A549 treated with GW870086 at 1 μM for 4 hours (cell line): Measurements from ENCODE around the gene ZAR1. TPM values are rescaled to one million over a fixed set of nuclear protein-coding genes. Genes with fewer than 3 reads are reported as not detected.

Source experiments
- total RNA-seq: library from RNA; stranded (reverse); fragments of 200-300 nt; extraction: Qiagen RNA extraction; gene quantifications from 5 replicates; pipeline ENCODE4 v1.2.3, GENCODE V29; 2022; ENCODE audit warnings: low read depth

The ZAR1 gene, protein sequence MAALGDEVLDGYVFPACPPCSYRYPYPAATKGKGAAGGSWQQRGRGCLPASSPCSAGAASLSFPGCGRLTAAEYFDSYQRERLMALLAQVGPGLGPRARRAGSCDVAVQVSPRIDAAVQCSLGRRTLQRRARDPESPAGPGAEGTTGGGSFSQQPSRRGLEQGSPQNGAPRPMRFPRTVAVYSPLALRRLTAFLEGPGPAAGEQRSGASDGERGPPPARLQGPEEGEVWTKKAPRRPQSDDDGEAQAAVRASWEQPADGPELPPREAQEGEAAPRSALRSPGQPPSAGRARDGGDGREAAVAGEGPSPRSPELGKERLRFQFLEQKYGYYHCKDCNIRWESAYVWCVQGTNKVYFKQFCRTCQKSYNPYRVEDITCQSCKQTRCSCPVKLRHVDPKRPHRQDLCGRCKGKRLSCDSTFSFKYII
- total RNA-seq = 0.14 TPM in 1 of 5 replicates, not detected in the others

DNA sequence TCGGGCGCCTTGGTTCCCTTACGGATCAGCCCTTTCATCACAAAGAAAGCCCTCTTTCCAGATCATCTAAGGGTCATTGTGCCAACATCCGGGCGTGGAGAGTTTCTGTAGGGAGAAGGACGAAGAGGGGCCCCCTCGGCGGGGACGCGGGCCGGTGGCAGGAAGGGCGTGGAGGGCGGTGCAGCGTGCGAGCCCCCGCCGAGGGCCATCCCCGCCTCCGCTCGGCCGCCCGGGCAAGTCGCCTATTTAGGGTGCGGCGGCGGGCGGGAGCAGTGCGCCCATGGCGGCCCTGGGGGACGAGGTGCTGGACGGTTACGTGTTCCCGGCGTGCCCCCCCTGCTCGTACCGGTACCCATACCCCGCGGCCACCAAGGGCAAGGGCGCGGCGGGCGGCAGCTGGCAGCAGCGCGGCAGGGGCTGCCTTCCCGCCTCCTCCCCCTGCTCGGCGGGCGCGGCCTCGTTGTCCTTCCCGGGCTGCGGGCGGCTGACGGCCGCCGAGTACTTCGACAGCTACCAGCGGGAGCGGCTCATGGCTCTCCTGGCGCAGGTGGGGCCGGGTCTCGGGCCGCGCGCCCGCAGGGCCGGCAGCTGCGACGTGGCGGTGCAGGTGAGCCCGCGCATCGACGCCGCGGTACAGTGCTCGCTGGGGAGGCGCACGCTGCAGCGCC, at the start of gene ZAR1:
Gene ZAR1, plus strand, starts transcription at position 241 of the 668 bp plus-strand sequence. Its CDS starts 40 bp downstream, at position 281.

DNA sequence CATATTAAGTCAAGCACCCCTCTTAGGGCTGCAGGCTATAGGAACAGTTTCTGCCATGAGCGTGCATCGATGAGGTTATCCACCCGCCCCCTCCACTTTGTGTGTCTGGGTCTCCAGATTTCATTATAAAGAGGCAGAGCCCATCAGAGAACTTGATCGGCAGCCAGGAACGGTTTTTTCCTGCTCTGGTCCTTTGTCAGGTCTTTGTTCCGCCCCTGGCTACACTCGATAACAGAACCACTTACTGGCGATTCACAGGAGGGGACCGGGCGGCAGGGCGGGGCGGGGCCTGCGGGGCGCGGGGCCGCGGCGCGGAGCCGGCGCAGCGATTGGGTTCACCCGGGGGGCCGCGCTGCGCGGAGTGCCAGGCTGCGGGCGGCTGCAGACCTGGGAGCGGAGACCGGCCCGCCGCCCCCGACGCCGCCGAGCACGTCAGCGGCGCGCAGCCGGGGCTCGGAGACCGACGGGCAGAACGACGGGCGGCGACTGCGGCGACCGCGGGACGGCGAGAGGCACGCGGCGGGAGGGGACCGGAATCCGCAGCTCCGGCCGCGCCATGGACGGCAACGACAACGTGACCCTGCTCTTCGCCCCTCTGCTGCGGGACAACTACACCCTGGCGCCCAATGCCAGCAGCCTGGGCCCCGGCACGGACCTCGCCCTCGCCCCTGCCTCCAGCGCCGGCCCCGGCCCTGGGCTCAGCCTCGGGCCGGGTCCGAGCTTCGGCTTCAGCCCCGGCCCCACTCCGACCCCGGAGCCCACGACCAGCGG, 6.9 kb upstream of the ZAR1 start, which contains the start of gene SLC10A4:
Gene SLC10A4, plus strand, starts transcription at position 338 of the 771 bp plus-strand sequence. Its CDS starts 219 bp downstream, at position 557.

Other genes with a start within 250 kb of the ZAR1 start
- 2.3 to 2.9 TPM (median 2.3 TPM) in 5 replicates for gene TEC, start 220.4 kb upstream of the ZAR1 start, total RNA-seq
- gene SLAIN2, start 148.7 kb upstream of the ZAR1 start, total RNA-seq = 16.6 to 22.8 TPM (median 18.3 TPM) in 5 replicates
- gene SLC10A4, start 6.9 kb upstream of the ZAR1 start, total RNA-seq = 4.5 to 7.6 TPM (median 7.4 TPM) in 5 replicates